Endodermal cell (in vitro differentiated cells): Measurements from ENCODE around the gene MIOS. TPM values are rescaled to one million over a fixed set of nuclear protein-coding genes. Genes with fewer than 3 reads are reported as not detected.
"Not testable (repeated sequence)": the region's sequence is repeated elsewhere in the genome, so short reads cannot be mapped to it uniquely, and the experiment has no call there.

Source experiments
- DNase-seq: peaks from one replicate; pipeline ENCODE4 v3.0.0-alpha.2; 2017
- H3K27ac ChIP-seq: 2 replicates; pipeline ENCODE4 v1.5.1; 2013; ENCODE audit warnings: mild to moderate bottlenecking, low read depth, low read length, moderate library complexity
- H3K27me3 ChIP-seq: 2 replicates; pipeline ENCODE4 v1.6.1; 2013; ENCODE audit warnings: mild to moderate bottlenecking, low read length, moderate library complexity; ENCODE audit not compliant: insufficient read depth, control insufficient read depth, poor library complexity, severe bottlenecking
- H3K36me3 ChIP-seq: 2 replicates; pipeline ENCODE4 v1.7.0; 2013; ENCODE audit warnings: mild to moderate bottlenecking, low read length, moderate library complexity; ENCODE audit not compliant: control insufficient read depth, insufficient read depth
- H3K4me1 ChIP-seq: one replicate; pipeline ENCODE4 v1.7.0; 2013; ENCODE audit warnings: low read length; ENCODE audit not compliant: control insufficient read depth, insufficient read depth
- H3K4me3 ChIP-seq: 2 replicates; pipeline ENCODE4 v1.5.1; 2013; ENCODE audit warnings: mild to moderate bottlenecking, low read length, moderate library complexity
- H3K9ac ChIP-seq: 2 replicates; pipeline ENCODE4 v1.6.1; 2013; ENCODE audit warnings: mild to moderate bottlenecking, low read length, moderate library complexity; ENCODE audit not compliant: poor library complexity, severe bottlenecking; ENCODE audit errors: extremely low read depth
- H3K9me3 ChIP-seq: 2 replicates; pipeline ENCODE4 v1.6.1; 2013; ENCODE audit warnings: mild to moderate bottlenecking, low read length, moderate library complexity; ENCODE audit not compliant: control insufficient read depth
- H3K27ac Mint-ChIP-seq: 2 replicates; pipeline ENCODE4 v1.8.0; 2020; ENCODE audit warnings: mixed read lengths
- H3K27me3 Mint-ChIP-seq: 2 replicates; pipeline ENCODE4 v1.8.0; 2021; ENCODE audit warnings: mild to moderate bottlenecking, mixed read lengths; ENCODE audit not compliant: insufficient read depth
- H3K36me3 Mint-ChIP-seq: 2 replicates; pipeline ENCODE4 v1.8.0; 2020; ENCODE audit warnings: low read depth, mixed read lengths
- H3K4me1 Mint-ChIP-seq: 2 replicates; pipeline ENCODE4 v1.8.0; 2020; ENCODE audit warnings: mixed read lengths
- H3K4me3 Mint-ChIP-seq: 2 replicates; pipeline ENCODE4 v1.8.0; 2020; ENCODE audit warnings: mild to moderate bottlenecking, moderate library complexity, mixed read lengths
- H3K9me3 Mint-ChIP-seq: 2 replicates; pipeline ENCODE4 v1.8.0; 2020; ENCODE audit warnings: mild to moderate bottlenecking, mixed read lengths
- CTCF ChIP-seq: fragments of 200-600 bp; sonication (generic); conservative IDR thresholded peaks from 2 replicates; pipeline ENCODE4 v1.5.0; 2021; ENCODE audit warnings: antibody characterized with exemption, mild to moderate bottlenecking
- WGBS, 2 experiments: methylation state at CpG; one replicate each; pipeline versions ENCODE4 v1.1.5 to v1.1.7; 2013; ENCODE audit warnings: missing lambda C conversion rate in 2 of 2, mixed read lengths in 1 of 2; ENCODE audit not compliant: insufficient coverage in 1 of 2, insufficient read length in 1 of 2; 5-methylcytosine and 5-hydroxymethylcytosine counted together
- total RNA-seq, 2 donors: library from RNA; stranded (reverse); fragmentation: NEBNext Ultra II Directional in 1 of 2; extraction: Animal tissue kit (Norgen Biotek cat#: 25700) in 1 of 2; gene quantifications; 2 replicates in 1 of 2; 3 replicates in 1 of 2; pipeline ENCODE4 v1.2.1, GENCODE V29; 2021

The MIOS gene
- total RNA-seq, 2 donors from 2014 or later = 53.3 to 55.8 TPM

- no peaks in the 10 kb centered on the region for H3K27me3 ChIP-seq
- H3K27ac Mint-ChIP-seq = no peak overlapping the region
- H3K4me1 ChIP-seq = no peaks in the 10 kb centered on the region
- H3K27me3 Mint-ChIP-seq = no peaks in the 10 kb centered on the region
- no peak overlapping the region for H3K4me3 Mint-ChIP-seq
- H3K36me3 Mint-ChIP-seq = peaks cover 13% of the 10 kb centered on the region
- H3K27ac ChIP-seq = no peak overlapping the region
- H3K4me3 ChIP-seq = no peak overlapping the region
- H3K4me1 Mint-ChIP-seq = peaks cover 24% of the 10 kb centered on the region
- H3K9ac ChIP-seq = no peak overlapping the region
- H3K9me3 Mint-ChIP-seq = peaks cover 17% of the 10 kb centered on the region
- peaks cover 7% of the 10 kb centered on the region for H3K9me3 ChIP-seq
- no peak for TF ChIP-seq CTCF
- no peak for DNase-seq
- WGBS, 2 experiments = 100% methylated on average over 1 of the region's 1 CpG; no CpG with 5 or more reads in 1 of the 2 experiments
- no peaks in the 10 kb centered on the region for H3K36me3 ChIP-seq
Measured at GRCh38 chr7:7652798-7653540, 86.3 kb downstream of the MIOS start.

GRCh38 chr7:7653593-7654187, 87.0 kb downstream of the MIOS start:
- H3K27ac Mint-ChIP-seq = no peak overlapping the region
- H3K27me3 Mint-ChIP-seq = no peaks in the 10 kb centered on the region
- Histone ChIP-seq H3K27me3 (no peaks in the 10 kb centered on the region), H3K9ac (no peak overlapping the region), H3K27ac (no peak overlapping the region), H3K36me3 (no peaks in the 10 kb centered on the region), H3K4me1 (no peaks in the 10 kb centered on the region), H3K4me3 (no peak overlapping the region), H3K9me3 (peaks cover 7% of the 10 kb centered on the region)
- peak; percentile 87 for TF ChIP-seq CTCF
- peaks cover 14% of the 10 kb centered on the region for H3K36me3 Mint-ChIP-seq
- no peak overlapping the region for H3K4me3 Mint-ChIP-seq
- DNase-seq = peak; percentile 91
- H3K9me3 Mint-ChIP-seq = peaks cover 20% of the 10 kb centered on the region
- H3K4me1 Mint-ChIP-seq = peaks cover 24% of the 10 kb centered on the region
- 50% methylated on average over 3 of the region's 3 CpGs; no CpG with 5 or more reads in 1 of the 2 experiments for WGBS, 2 experiments

GRCh38 chr7:7654964-7655715, 88.5 kb downstream of the MIOS start:
- Mint-ChIP-seq H3K36me3 (peaks cover 15% of the 10 kb centered on the region), H3K9me3 (peaks cover 24% of the 10 kb centered on the region), H3K27ac (no peak overlapping the region), H3K4me3 (no peak overlapping the region), H3K27me3 (no peaks in the 10 kb centered on the region), H3K4me1 (peaks cover 24% of the 10 kb centered on the region)
- no peak for TF ChIP-seq CTCF
- Histone ChIP-seq H3K4me3 (no peak overlapping the region), H3K27ac (no peak overlapping the region), H3K9me3 (peaks cover 7% of the 10 kb centered on the region), H3K4me1 (no peaks in the 10 kb centered on the region), H3K9ac (no peak overlapping the region), H3K27me3 (no peaks in the 10 kb centered on the region), H3K36me3 (no peaks in the 10 kb centered on the region)
- 93% methylated on average over 4 of the region's 4 CpGs; no CpG with 5 or more reads in 1 of the 2 experiments for WGBS, 2 experiments
- DNase-seq = no peak

GRCh38 chr7:7656459-7656858, 89.8 kb downstream of the MIOS start:
- H3K36me3 ChIP-seq, H3K4me3 ChIP-seq, H3K4me3 Mint-ChIP-seq, H3K27ac ChIP-seq, H3K27ac Mint-ChIP-seq, H3K9me3 ChIP-seq, DNase-seq, H3K27me3 Mint-ChIP-seq, H3K9ac ChIP-seq, H3K27me3 ChIP-seq, H3K4me1 ChIP-seq: not testable (repeated sequence)
- peaks cover 24% of the 10 kb centered on the region for H3K9me3 Mint-ChIP-seq
- peaks cover 23% of the 10 kb centered on the region for H3K4me1 Mint-ChIP-seq
- WGBS, 2 experiments = 96% methylated on average over 3 of the region's 3 CpGs; no CpG with 5 or more reads in 1 of the 2 experiments
- peaks cover 15% of the 10 kb centered on the region for H3K36me3 Mint-ChIP-seq
